ENCODE results near the gene IFITM2. TPM values are rescaled to one million over a fixed set of nuclear protein-coding genes. Genes with fewer than 3 reads are reported as not detected.

The IFITM2 gene
- total RNA-seq, 1 experiment from 2014 or later, result 421 TPM

GRCh38 chr11:292211-293121 lies 15.2 kb upstream of the IFITM2 start:
- no peak overlapping the region for H3K18ac ChIP-seq (ENCODE audit: insufficient read length, low read depth, low read length)
- no peak overlapping the region for H4K91ac ChIP-seq (ENCODE audit: insufficient read length, low read depth, low read length)
- no peak overlapping the region for H3K4me3 Mint-ChIP-seq
- no peaks in the 10 kb centered on the region for H3K79me2 ChIP-seq (ENCODE audit: insufficient read depth, low read length)
- no peak overlapping the region for H2BK120ac ChIP-seq (ENCODE audit: low read depth, low read length, poor library complexity, severe bottlenecking)
- H4K5ac ChIP-seq (ENCODE audit: insufficient read length, low read depth, low read length), result no peak overlapping the region
- H3K9me3 ChIP-seq (ENCODE audit: control insufficient read depth, low read depth, low read length), result no peaks in the 10 kb centered on the region
- H3K27me3 ChIP-seq (ENCODE audit: insufficient read depth, low read length), result peaks cover 5% of the 10 kb centered on the region; the same call in 1 of the 2 replicates
- H3K14ac ChIP-seq (ENCODE audit: insufficient read depth, low read length), result no peak overlapping the region; the same call in 1 of the 2 replicates
- H3K27ac ChIP-seq (ENCODE audit: insufficient read length, low read depth, low read length), result no peak overlapping the region
- peaks cover 23 to 29% of the 10 kb centered on the region in 2 experiments for H3K4me1 Mint-ChIP-seq
- H3K56ac ChIP-seq (ENCODE audit: insufficient read length, low read depth, low read length), result no peak overlapping the region
- no peak overlapping the region for H2BK15ac ChIP-seq (ENCODE audit: low read depth, low read length)
- H4K8ac ChIP-seq (replicated peaks; ENCODE audit: insufficient read length, low read depth, low read length), result no peak overlapping the region
- no peak overlapping the region for H3K4ac ChIP-seq (ENCODE audit: low read depth, low read length)
- no peak overlapping the region for H3K27ac Mint-ChIP-seq
- DNase-seq, result no peak
- no peak overlapping the region for H2AK5ac ChIP-seq (ENCODE audit: insufficient read length, low read length)
- peaks cover 9% of the 10 kb centered on the region for H3K23me2 ChIP-seq (ENCODE audit: insufficient read length, low read depth, low read length, poor library complexity, severe bottlenecking)
- WGBS (ENCODE audit: extremely low coverage, insufficient read length, low lambda C conversion rate), result no CpG with 5 or more reads among the region's 29 CpGs
- no peaks in the 10 kb centered on the region for H3K9me3 Mint-ChIP-seq
- no peak overlapping the region for H2AFZ ChIP-seq (ENCODE audit: low read length)
- no peak overlapping the region for H2BK12ac ChIP-seq (ENCODE audit: insufficient read length, low read depth, low read length)
- no peaks in the 10 kb centered on the region for H3K4me1 ChIP-seq (ENCODE audit: insufficient read depth, low read length)
- H2BK20ac ChIP-seq (ENCODE audit: low read depth, low read length, poor library complexity, severe bottlenecking), result no peak overlapping the region
- H3T11ph ChIP-seq (ENCODE audit: low read length), result no peak overlapping the region
- H3K9ac ChIP-seq (ENCODE audit: extremely low read depth, insufficient read length, low read length), result no peak overlapping the region
- H4K20me1 ChIP-seq (ENCODE audit: control insufficient read depth, insufficient read depth, insufficient read length), result no peaks in the 10 kb centered on the region
- H3K36me3 Mint-ChIP-seq (ENCODE audit: insufficient read depth in 1 of 3, low read depth in 3 of 3), result peaks cover 19 to 40% (median 23%) of the 10 kb centered on the region in 3 experiments
- no peak overlapping the region for H3K23ac ChIP-seq (ENCODE audit: insufficient read length, low read depth, low read length)
- H3K27me3 Mint-ChIP-seq (ENCODE audit: low read depth), result peaks cover 9% of the 10 kb centered on the region
- no peak overlapping the region for H3K4me2 ChIP-seq (ENCODE audit: insufficient read depth, insufficient read length, low read length)
- no peak overlapping the region for H2BK5ac ChIP-seq (ENCODE audit: insufficient read length, low read length)
- no peaks in the 10 kb centered on the region for H3K79me1 ChIP-seq (ENCODE audit: insufficient read depth, low read depth, low read length, poor library complexity, severe bottlenecking)
- TF ChIP-seq CTCF (conservative IDR thresholded peaks at IDR 0.05), result no peak
